PFSK-1 (cell line): Measurements from ENCODE around the gene MAD1L1.

Experiments used
- FOXP2 ChIP-seq: optimal IDR thresholded peaks from 2 replicates; pipeline ENCODE3; 2011; ENCODE audit warnings: borderline replicate concordance, control low read depth, inconsistent platforms; ENCODE audit not compliant: insufficient read depth; ENCODE audit errors: extremely low read length, extremely low read depth
- POLR2AphosphoS5 ChIP-seq: IDR thresholded peaks from 2 replicates; pipeline ENCODE4 v1.6.1; 2012; ENCODE audit warnings: low read depth, mild to moderate bottlenecking, control low read depth, low read length, moderate library complexity
- REST ChIP-seq, 2 experiments: IDR thresholded peaks; 2 replicates each; pipeline versions ENCODE4 v1.6.1 to v1.8.0; 2011 to 2012; ENCODE audit warnings: low read depth in 2 of 2, low read length in 2 of 2, control low read depth in 1 of 2, inconsistent platforms in 1 of 2, mild to moderate bottlenecking in 1 of 2, moderate library complexity in 1 of 2; ENCODE audit not compliant: insufficient read depth in 1 of 2
- SIN3A ChIP-seq: IDR thresholded peaks from 2 replicates; pipeline ENCODE4 v1.6.1; 2012; ENCODE audit warnings: mild to moderate bottlenecking, low read length, moderate library complexity, borderline replicate concordance; ENCODE audit not compliant: insufficient read depth
- TAF1 ChIP-seq: IDR thresholded peaks from 2 replicates; pipeline ENCODE4 v1.6.1; 2012; ENCODE audit warnings: low read length, control low read depth, borderline replicate concordance; ENCODE audit not compliant: insufficient read depth

The MAD1L1 gene

GRCh38 chr7:2010551-2011265, 222.0 kb downstream of the MAD1L1 start:
- TF ChIP-seq FOXP2: no peak
- TF ChIP-seq REST (IDR thresholded peaks at IDR 0.05; ENCODE audit: insufficient read depth in 1 of 2, low read depth in 2 of 2, low read length in 2 of 2): no peak
- no peak for TF ChIP-seq TAF1
- TF ChIP-seq POLR2AphosphoS5: no peak
- TF ChIP-seq SIN3A: no peak

- no peak for TF ChIP-seq REST (IDR thresholded peaks at IDR 0.05; ENCODE audit: insufficient read depth in 1 of 2, low read depth in 2 of 2, low read length in 2 of 2)
- no peak for TF ChIP-seq FOXP2
- TF ChIP-seq POLR2AphosphoS5: no peak
- TF ChIP-seq TAF1: no peak
- no peak for TF ChIP-seq SIN3A
These were observed 222.6 kb downstream of the MAD1L1 start for GRCh38 chr7:2010101-2010500.

- TF ChIP-seq POLR2AphosphoS5 (no peak), REST (IDR thresholded peaks at IDR 0.05; ENCODE audit: insufficient read depth in 1 of 2, low read depth in 2 of 2, low read length in 2 of 2) (no peak), SIN3A (no peak), TAF1 (no peak), FOXP2 (no peak)
These were observed 223.2 kb downstream of the MAD1L1 start for GRCh38 chr7:2009541-2010001.

GRCh38 chr7:2008936-2009540, 223.7 kb downstream of the MAD1L1 start:
- no peak for TF ChIP-seq TAF1
- no peak for TF ChIP-seq REST (IDR thresholded peaks at IDR 0.05; ENCODE audit: insufficient read depth in 1 of 2, low read depth in 2 of 2, low read length in 2 of 2)
- no peak for TF ChIP-seq FOXP2
- no peak for TF ChIP-seq SIN3A
- no peak for TF ChIP-seq POLR2AphosphoS5
